Tibial nerve (tissue), 3 donors: ENCODE data around the gene PIH1D1.

Source experiments
- CTCF ChIP-seq, 5 experiments: fragments of 200-600 bp in 3 of 5; fragments of 450-650 bp in 2 of 5; sonication (generic) in 3 of 5; IDR thresholded peaks; one replicate each; pipeline ENCODE4 v1.5.1; 2016 to 2019; ENCODE audit warnings: antibody characterized with exemption in 5 of 5, mild to moderate bottlenecking in 3 of 5, moderate library complexity in 2 of 5
- POLR2A ChIP-seq, 2 donors: fragments of 450-650 bp; IDR thresholded peaks; one replicate each; pipeline ENCODE4 v1.6.1; 2017; ENCODE audit warnings: antibody characterized with exemption in 2 of 2, mild to moderate bottlenecking in 2 of 2, moderate library complexity in 2 of 2

DNA sequence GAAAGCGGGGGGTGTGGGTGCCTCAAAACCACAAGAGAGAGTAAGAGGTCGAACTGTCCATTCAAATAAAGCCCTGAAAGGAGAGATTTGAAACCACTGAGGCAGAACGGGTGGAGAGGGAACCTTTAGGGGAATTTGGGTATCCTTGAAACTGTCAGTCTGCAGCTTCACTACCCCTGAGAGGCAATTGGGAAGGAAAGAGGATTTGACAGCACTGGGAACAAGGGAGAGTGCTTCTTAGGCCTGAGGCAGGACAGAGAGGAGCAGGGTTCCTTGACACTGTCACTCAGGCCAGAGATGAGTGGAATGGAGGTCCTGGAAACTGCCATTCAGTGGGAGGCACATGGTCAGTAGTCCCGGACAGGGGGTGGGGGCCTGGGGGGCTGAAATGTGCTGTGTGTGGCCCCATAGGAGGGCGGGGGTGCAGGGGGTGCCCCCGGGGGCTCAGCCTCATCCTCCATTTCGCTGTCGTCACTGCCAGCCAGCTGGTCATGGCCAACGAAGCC is 21.4 kb downstream of the PIH1D1 start:
- TF ChIP-seq CTCF (IDR thresholded peaks at IDR 0.05): no peak
- TF ChIP-seq POLR2A (IDR thresholded peaks at IDR 0.05): no peak
